ENCODE data around the gene RTBDN. TPM values are rescaled to one million over a fixed set of nuclear protein-coding genes. Genes with fewer than 3 reads are reported as not detected.
A peak's percentile ranks its signal among the peaks of the same experiment; 100 is the strongest.
"Not testable (repeated sequence)": the region's sequence is repeated elsewhere in the genome, so short reads cannot be mapped to it uniquely, and the experiment has no call there.

RTBDN gene
- total RNA-seq, 2 experiments from 2014 or later = not detected

DNA sequence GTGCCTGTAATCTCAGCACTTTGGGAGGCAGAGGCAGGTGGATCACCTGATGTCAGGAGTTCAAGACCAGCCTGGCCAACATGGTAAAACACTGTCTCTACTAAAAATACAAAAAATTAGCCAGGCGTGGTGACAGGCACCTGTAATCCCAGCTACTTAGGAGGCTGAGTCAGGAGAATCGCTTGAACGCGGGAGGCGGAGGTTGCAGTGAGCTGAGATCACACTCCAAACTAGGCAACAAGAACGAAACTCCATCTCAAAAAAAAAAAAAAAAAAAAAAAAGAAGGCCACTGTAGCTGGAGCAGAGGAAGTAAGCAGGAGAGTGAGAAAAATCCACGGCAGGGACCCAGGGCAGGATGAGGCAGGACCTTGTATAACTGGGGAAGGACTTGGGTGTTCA lies 12.2 kb upstream of the RTBDN start:
- not testable (repeated sequence) for H3K4me1 Mint-ChIP-seq (ENCODE audit: low read depth); H3K36me3 Mint-ChIP-seq (ENCODE audit: low read depth); H3K9me3 Mint-ChIP-seq (ENCODE audit: insufficient read depth); H3K4me3 Mint-ChIP-seq; DNase-seq; H3K27ac Mint-ChIP-seq; ATAC-seq
- H3K27me3 Mint-ChIP-seq (ENCODE audit: low read depth) = peaks cover 24% of the 10 kb centered on the region
- ChIA-PET POLR2A (interaction anchor here (0.7 kb wide), 1 partner anchor 30 kb away, joined by 3 read pairs; no protein-coding TSS in a partner anchor), CTCF (interaction anchor here (0.5 to 7.3 kb wide), 29 partner anchors 10 to 233 kb away, joined by 3 to 75 read pairs (median 5); partner anchors contain the start of genes GET3, JUNB, PRDX2 and RTBDN)

DNA sequence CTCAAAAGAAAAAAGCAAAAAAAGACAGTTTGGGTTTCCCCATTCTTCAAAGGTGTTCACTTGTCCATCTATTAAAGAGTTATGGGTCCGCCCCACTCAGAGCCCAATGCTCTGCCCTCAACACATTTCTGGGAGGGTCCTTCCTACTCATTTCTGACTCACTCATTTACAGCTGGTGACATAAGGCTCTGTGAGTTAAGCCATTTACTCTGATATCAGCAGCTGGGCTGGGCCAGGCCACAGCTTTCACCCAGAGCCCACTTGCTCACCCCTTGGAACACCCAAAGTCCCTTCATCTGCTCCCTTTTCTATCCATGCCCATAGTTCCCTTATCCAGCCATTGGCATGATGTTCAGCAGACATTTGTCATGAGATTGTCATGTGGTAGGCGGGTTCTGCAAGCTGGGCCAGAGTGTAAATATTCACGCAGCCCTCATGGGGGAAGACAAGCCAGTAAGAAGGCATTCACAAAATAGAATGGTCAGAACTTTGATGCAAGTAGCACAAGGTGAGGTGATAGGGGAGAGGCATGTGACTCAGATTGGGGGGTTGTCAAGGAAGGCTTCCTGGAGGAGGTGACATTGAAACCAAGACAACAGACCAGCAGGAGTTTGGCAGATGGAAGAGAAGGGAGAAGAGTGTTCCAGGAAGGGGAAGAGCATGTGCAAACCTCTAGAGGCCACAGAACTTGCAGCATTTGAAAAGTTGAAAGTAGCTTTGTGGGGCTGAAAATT lies 9.8 kb upstream of the RTBDN start:
- CTCF ChIA-PET = interaction anchor here (1.4 to 7.3 kb wide), 3 partner anchors 78 to 121 kb away, joined by 3 to 75 read pairs (median 6); no protein-coding TSS in a partner anchor
- no peak overlapping the region for H3K27ac Mint-ChIP-seq

DNA sequence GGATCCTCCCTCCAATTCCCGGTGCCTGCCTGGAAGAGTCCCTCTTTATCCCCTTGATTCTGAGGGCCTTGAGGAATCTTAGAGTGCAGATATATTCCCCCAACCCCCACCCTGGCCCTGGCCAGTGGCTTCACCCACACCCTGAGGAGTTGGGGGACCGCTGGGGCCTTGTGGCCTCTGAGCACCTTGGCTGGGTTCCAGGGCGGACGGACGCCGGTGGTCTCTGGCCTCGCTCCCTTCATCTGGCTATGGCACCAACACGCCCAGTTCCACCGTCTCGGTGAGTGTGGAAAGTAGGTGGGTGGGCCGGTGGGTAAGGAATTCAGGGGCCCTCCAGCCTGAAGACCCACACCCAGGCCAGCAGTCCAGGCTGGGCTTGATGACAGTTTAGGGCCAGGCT lies 8.9 kb upstream of the RTBDN start:
- no peaks in the 10 kb centered on the region for H3K9me3 Mint-ChIP-seq (ENCODE audit: insufficient read depth)
- no peak for DNase-seq
- peaks cover 28% of the 10 kb centered on the region for H3K4me1 Mint-ChIP-seq (ENCODE audit: low read depth)
- no peak for ATAC-seq
- no peaks in the 10 kb centered on the region for H3K36me3 Mint-ChIP-seq (ENCODE audit: low read depth)
- CTCF ChIA-PET = interaction anchor here (7.3 kb wide), 1 partner anchor 85 kb away, joined by 75 read pairs; no protein-coding TSS in a partner anchor
- no peak overlapping the region for H3K4me3 Mint-ChIP-seq
- POLR2A ChIA-PET = no interaction called here
- H3K27ac Mint-ChIP-seq = no peak overlapping the region
- H3K27me3 Mint-ChIP-seq (ENCODE audit: low read depth) = peaks cover 48% of the 10 kb centered on the region

More for the DNA sequence above, 9.8 kb upstream of the RTBDN start:
- ATAC-seq = no peak
- Mint-ChIP-seq H3K36me3 (ENCODE audit: low read depth) (no peaks in the 10 kb centered on the region), H3K27me3 (ENCODE audit: low read depth) (peaks cover 44% of the 10 kb centered on the region), H3K4me3 (no peak overlapping the region), H3K4me1 (ENCODE audit: low read depth) (peaks cover 24% of the 10 kb centered on the region), H3K9me3 (ENCODE audit: insufficient read depth) (no peaks in the 10 kb centered on the region)
- POLR2A ChIA-PET = no interaction called here
- DNase-seq = no peak

DNA sequence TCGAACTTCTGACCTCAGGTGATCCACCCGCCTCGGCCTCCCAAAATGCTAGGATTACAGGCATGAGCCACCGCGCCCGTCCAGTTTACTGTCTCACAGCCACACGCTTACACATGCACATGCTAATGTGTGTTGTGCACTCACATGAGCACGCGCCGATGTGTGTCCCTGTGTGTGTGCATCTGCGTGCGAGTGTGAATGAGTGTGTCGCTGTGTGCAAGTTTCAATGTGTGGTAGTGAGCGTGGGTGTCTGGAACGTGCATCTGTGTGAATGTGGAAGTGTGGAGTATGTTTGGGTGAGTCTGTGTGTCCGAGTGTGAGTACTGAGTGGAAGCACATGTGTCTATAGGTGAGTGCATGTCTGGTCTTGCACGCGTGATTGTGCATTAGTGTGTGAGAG lies 8.1 kb upstream of the RTBDN start:
- ATAC-seq = no peak
- CTCF ChIA-PET = no interaction called here
- Mint-ChIP-seq H3K27ac (no peak overlapping the region), H3K4me3 (no peak overlapping the region), H3K9me3 (ENCODE audit: insufficient read depth) (no peaks in the 10 kb centered on the region), H3K4me1 (ENCODE audit: low read depth) (peaks cover 27% of the 10 kb centered on the region), H3K36me3 (ENCODE audit: low read depth) (no peaks in the 10 kb centered on the region), H3K27me3 (ENCODE audit: low read depth) (peaks cover 53% of the 10 kb centered on the region)
- DNase-seq = no peak
- POLR2A ChIA-PET = no interaction called here

DNA sequence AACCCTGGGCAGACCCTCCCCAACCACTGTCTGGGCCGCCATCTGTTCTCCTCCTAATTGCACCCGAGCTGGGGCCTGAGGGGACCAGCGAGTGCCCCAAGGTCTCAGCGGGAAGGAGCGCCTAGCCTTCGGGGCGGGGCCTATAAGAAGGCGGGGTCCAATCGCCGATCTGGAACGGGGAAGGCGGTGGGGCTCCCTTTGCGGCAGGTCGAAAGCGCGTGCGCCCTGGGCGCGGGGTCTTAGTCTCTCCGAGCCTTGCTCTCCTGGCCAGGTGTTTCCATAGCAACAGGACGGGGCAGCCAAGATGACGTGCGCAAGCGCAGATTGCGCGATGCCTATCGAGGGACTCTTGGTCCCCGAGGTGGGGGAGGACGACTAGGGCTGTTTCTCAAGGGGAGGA lies 6.7 kb upstream of the RTBDN start:
- H3K27me3 Mint-ChIP-seq (ENCODE audit: low read depth) = peaks cover 60% of the 10 kb centered on the region
- H3K9me3 Mint-ChIP-seq (ENCODE audit: insufficient read depth) = no peaks in the 10 kb centered on the region
- DNase-seq (peak; percentile 29), ATAC-seq (no peak)
- CTCF ChIA-PET = no interaction called here
- H3K27ac Mint-ChIP-seq = no peak overlapping the region
- POLR2A ChIA-PET = no interaction called here
- no peaks in the 10 kb centered on the region for H3K36me3 Mint-ChIP-seq (ENCODE audit: low read depth)
- peak overlapping the region; percentile 30 for H3K4me3 Mint-ChIP-seq
- peaks cover 22% of the 10 kb centered on the region for H3K4me1 Mint-ChIP-seq (ENCODE audit: low read depth)

DNA sequence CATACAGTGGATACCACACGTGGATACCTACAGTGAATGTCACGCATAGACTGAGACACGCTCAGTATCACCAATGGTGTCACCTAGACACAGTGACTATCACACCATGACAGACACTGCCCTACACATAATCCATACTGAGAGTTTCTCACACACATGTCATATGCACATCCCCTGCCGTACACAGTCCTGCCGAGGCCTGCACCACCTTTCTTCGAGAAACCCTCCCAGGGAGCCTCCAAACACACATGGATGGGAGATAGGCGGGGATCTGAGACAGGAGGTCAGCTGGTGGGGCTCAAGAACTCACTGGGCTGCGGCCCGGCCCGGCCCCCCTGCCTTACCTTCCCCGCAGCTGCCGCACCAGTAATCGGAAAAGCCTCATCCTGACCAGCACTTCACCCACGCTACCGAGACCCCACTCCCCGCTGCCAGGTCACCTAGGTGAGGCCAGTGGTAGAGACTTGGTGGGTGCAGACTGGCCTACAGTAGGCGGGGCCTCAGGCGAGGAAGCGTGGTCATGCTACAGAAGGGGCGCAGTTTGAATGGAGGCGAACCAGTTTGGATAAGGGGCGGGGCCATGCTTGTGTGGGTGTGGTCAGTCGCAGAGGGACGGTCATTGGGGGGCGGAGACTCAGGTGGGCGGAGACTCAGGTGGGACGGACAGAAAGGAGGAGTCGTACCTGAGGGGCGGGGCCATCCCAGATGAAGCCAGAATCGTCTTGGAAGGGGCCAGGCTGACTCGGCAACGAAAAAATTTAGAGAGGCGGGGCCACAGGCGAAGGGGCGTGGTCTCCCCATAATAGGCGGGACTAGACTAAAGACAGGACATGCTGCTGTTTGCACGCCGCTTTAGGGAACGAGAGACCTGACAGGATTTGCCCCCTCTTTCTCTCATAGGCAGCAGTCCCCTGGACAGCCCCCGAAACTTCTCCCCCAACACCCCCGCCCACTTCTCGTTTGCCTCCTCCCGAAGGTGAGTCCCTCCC lies 6.0 kb upstream of the RTBDN start:
- ATAC-seq (peak; percentile 43), DNase-seq (peak; percentile 68)
- H3K9me3 Mint-ChIP-seq (ENCODE audit: insufficient read depth) = no peaks in the 10 kb centered on the region
- CTCF ChIA-PET = no interaction called here
- POLR2A ChIA-PET = no interaction called here
- peaks cover 65% of the 10 kb centered on the region for H3K27me3 Mint-ChIP-seq (ENCODE audit: low read depth)
- no peaks in the 10 kb centered on the region for H3K36me3 Mint-ChIP-seq (ENCODE audit: low read depth)
- H3K4me3 Mint-ChIP-seq = peak overlapping the region; percentile 30
- H3K27ac Mint-ChIP-seq = no peak overlapping the region
- peaks cover 22% of the 10 kb centered on the region for H3K4me1 Mint-ChIP-seq (ENCODE audit: low read depth)

DNA sequence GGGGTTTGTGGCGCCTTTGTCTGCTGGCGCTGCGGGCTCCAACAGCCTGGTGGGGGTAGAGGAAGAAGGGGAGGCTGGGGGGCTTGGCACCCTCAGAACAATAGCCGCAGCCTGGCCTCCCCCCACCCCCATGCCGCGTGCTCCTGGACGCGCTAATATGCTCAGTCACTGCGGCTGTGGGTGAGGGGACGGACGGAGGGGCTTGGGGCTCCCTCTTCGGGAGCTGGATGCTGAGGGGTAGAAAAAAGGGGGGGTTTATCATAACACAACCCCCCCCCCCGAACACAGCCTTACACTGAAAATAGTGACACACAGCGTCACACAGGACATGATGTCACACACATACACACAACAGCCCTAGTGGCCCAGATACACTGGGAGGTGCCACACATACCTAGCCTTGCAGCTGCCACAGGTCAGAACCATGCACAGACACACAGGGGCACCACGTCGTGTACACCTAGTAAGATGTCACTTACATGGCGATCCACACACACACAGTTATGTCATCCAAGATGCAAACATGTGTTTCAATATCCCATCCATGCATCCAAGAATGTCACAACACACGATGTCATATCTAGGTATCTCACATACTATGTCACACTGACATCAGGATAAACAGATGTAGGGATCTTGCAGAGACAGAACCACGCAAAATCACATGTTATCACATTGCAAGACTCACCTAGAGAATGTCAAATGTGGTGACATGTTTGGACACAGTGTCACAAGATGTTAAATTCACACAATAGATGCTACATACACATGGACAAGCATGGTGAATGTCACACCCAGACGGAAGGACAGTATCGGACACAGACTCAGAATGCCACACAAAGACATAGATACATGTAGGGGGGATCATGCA lies 4.7 kb upstream of the RTBDN start:
- Mint-ChIP-seq H3K4me3 (peak overlapping the region; percentile 4), H3K27me3 (ENCODE audit: low read depth) (peaks cover 72% of the 10 kb centered on the region), H3K9me3 (ENCODE audit: insufficient read depth) (no peaks in the 10 kb centered on the region), H3K4me1 (ENCODE audit: low read depth) (peaks cover 26% of the 10 kb centered on the region), H3K27ac (no peak overlapping the region), H3K36me3 (ENCODE audit: low read depth) (no peaks in the 10 kb centered on the region)
- ChIA-PET CTCF (interaction anchor here (0.9 kb wide), 1 partner anchor 31 kb away, joined by 3 read pairs; no protein-coding TSS in a partner anchor), POLR2A (no interaction called here)
- no peak for ATAC-seq
- peak; percentile 50 for DNase-seq

DNA sequence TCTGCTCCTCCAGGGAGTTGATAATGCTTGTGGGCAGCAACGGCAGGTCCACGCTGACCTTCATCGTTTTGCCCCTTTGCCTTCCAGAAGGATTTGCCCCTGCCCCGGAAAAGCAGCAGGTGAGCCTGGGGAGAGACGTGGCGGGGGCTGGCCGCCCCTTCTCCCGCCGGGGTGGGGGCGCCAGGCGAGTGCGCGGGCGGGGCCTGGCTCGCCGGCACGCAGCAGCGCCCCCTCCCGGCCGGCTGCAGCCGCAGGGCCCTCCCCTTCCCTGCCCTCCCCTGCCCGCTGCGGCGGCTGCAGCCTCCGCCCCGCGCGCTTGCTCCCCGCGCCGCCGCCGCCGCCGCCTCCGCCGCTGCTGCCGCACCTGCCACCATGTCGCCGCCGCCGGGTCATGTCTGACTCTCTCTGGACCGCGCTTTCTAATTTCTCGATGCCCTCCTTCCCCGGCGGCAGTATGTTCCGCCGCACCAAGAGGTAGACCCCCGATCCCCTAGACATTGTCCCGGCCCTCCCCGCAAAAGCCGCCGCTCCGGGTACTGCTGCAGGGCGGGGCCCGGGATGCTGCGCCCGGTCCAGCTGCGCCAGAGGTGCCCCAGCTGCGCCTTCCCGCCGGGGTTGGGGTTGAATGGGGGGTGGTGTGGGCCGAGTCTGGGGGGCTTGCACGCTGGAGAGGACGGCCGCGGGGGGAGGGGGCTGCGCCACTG lies 4.0 kb upstream of the RTBDN start, which contains the start of gene MAST1:
Gene MAST1, plus strand, starts transcription at position 334 of the 704 bp plus-strand sequence. Its CDS starts 58 bp downstream, at position 392.
- Mint-ChIP-seq H3K27me3 (ENCODE audit: low read depth) (peaks cover 74% of the 10 kb centered on the region), H3K36me3 (ENCODE audit: low read depth) (no peaks in the 10 kb centered on the region), H3K9me3 (ENCODE audit: insufficient read depth) (no peaks in the 10 kb centered on the region), H3K4me3 (peak within 1 kb of the TSS; percentile 26), H3K4me1 (ENCODE audit: low read depth) (peaks cover 27% of the 10 kb centered on the region), H3K27ac (no peak within 1 kb of the TSS)
- ChIA-PET CTCF (interaction anchor here (0.9 kb wide), 1 partner anchor 32 kb away, joined by 3 read pairs; no protein-coding TSS in a partner anchor), POLR2A (interaction anchor here (1.4 kb wide), 1 partner anchor 32 kb away, joined by 3 read pairs; the partner anchor contains the start of gene RNASEH2A)
- DNase-seq = peak; percentile 64
- ATAC-seq = peak; percentile 65

DNA sequence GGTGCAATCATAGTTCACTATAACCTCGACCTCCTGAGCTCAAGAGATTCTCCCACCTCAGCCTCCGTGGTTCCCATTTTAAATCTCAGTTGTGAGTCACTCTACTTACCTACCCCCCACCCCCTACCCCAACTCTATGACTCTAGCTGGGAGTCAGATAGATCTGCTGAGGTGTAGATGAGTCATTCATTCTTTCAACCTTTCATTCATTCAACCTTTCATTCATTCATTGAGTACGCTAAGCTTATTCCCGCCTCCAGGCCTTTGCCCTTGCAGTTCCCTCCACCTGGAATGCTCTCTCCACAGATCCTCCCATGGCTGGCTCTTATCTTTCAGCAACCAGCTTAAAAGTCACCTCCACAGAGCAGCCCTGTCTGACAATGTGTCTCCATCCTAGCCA lies 2.8 kb upstream of the RTBDN start:
- no peak for DNase-seq
- POLR2A ChIA-PET = interaction anchor here (1.4 kb wide), 1 partner anchor 31 kb away, joined by 3 read pairs; the partner anchor contains the start of gene RNASEH2A
- H3K36me3 Mint-ChIP-seq (ENCODE audit: low read depth) = no peaks in the 10 kb centered on the region

DNA sequence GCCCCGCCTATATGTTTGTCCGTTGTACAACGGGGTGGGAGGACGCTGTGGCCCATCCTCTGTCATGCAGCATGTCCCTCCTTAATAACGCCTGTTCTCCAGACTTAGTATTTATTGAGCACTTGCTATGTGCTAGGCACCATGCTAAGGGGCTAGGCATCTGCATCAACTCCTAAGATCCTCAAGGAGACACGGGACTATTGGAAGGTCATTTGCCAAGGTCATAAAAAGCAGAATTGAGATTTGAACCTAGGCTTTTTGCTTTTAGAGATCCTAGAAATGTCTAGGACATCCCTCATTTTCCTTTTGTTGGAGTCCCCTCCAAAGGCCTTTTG lies 2.1 kb upstream of the RTBDN start:
- DNase-seq = no peak
- Mint-ChIP-seq H3K36me3 (ENCODE audit: low read depth) (no peaks in the 10 kb centered on the region), H3K27ac (no peak overlapping the region), H3K4me3 (no peak overlapping the region), H3K9me3 (ENCODE audit: insufficient read depth) (no peaks in the 10 kb centered on the region), H3K27me3 (ENCODE audit: low read depth) (peaks cover 75% of the 10 kb centered on the region), H3K4me1 (ENCODE audit: low read depth) (peaks cover 33% of the 10 kb centered on the region)
- CTCF ChIA-PET = interaction anchor here (1.0 to 1.4 kb wide), 2 partner anchors 11 to 34 kb away, joined by 3 to 15 read pairs; partner anchors contain the start of gene THSD8
- ATAC-seq = no peak
- POLR2A ChIA-PET = no interaction called here

More for the DNA sequence above, 2.8 kb upstream of the RTBDN start:
- H3K9me3 Mint-ChIP-seq (ENCODE audit: insufficient read depth) = no peaks in the 10 kb centered on the region
- peaks cover 75% of the 10 kb centered on the region for H3K27me3 Mint-ChIP-seq (ENCODE audit: low read depth)
- no peak overlapping the region for H3K4me3 Mint-ChIP-seq
- H3K4me1 Mint-ChIP-seq (ENCODE audit: low read depth) = peaks cover 34% of the 10 kb centered on the region
- no peak for ATAC-seq
- CTCF ChIA-PET = interaction anchor here (0.7 to 1.4 kb wide), 4 partner anchors 10 to 77 kb away, joined by 3 to 15 read pairs (median 3); partner anchors contain the start of gene THSD8
- H3K27ac Mint-ChIP-seq = no peak overlapping the region
